Stimulated activated CD4-positive, alpha-beta T cell treated with anti-CD3 and anti-CD28 coated beads, Interleukin-12 subunit alpha, Interleukin-12 subunit beta, amount 100 ng/mL, for 24 hours (primary cell): ENCODE results near the gene CLIP2.
"Not testable (repeated sequence)": the region's sequence is repeated elsewhere in the genome, so short reads cannot be mapped to it uniquely, and the experiment has no call there.

Source experiments
- DNase-seq, 2 experiments: peaks; one replicate each; pipeline ENCODE4 v3.0.0-alpha.2; 2020; ENCODE audit warnings: low read depth in 2 of 2

The CLIP2 gene

GRCh38 chr7:74289018-74289658, at the start of gene CLIP2:
Gene CLIP2 (plus strand): TSS chr7:74289407. CDS start chr7:74317547, 28,140 bp downstream.
- peak; percentile 61 to 69 for DNase-seq

DNA sequence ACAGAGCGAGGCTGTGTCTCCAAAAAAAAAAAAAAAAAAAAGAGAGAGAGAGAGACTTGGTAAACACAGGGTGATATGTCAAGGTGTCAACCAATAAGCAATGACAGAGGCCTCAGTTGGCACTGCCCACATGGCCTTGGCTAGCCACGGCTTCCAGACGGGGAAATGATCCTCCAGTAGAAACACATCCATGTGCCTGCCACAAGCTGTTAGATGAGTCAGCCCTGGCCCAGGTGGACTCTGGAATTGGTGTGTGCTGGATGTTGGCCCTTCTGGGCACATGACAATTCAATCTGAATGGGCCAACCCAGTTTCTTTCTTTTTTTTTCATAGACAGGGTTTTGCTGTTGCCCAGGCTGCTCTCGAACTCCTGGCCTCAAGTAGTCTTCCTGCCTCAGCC, 48.7 kb upstream of the CLIP2 start:
- DNase-seq, result no peak

GRCh38 chr7:74242122-74242443, 47.1 kb upstream of the CLIP2 start:
- DNase-seq, result no peak

GRCh38 chr7:74246497-74246896, 42.7 kb upstream of the CLIP2 start:
- no peak for DNase-seq

GRCh38 chr7:74248156-74248555, 41.1 kb upstream of the CLIP2 start:
- DNase-seq, result no peak

DNA sequence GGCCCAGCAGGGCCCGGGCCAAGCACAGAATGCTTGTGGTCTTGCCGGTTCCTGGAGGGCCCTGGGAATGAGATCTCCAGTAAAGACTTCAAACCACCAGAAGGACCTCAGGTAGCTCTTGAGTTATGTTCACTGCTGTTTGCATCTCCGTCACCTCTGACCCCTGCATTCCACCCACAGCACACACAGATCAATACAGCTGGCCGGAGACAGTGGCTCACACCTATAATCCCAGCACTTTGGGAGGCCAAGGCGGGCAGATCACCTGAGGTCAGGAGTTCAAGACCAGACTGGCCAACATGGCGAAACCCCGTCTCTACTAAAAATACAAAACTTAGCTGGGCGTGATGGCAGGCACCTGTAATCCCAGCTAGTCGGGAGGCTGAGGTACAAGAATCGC, 40.1 kb upstream of the CLIP2 start:
- not testable (repeated sequence) for DNase-seq

GRCh38 chr7:74252893-74253292, 36.3 kb upstream of the CLIP2 start:
- DNase-seq, result no peak

DNA sequence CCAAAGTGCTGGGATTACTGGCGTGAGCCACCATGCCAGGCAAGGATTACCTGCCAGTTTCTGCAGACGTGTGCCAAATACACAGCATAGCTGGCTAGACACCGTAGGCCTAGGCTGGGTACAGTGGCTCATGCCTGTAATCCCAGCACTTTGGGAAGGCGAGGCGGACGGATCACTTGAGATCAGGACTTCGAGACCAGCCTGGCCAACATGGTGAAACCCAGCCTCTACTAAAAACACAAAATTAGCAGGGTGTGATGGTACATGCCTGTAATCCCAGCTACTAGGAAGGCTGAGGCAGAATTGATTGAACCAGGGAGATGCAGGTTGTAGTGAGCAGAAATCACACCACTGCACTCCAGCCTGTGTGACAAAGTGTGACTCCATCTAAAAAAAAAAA, 35.9 kb upstream of the CLIP2 start:
- DNase-seq, result no peak

- DNase-seq, result no peak
These were observed 35.4 kb upstream of the CLIP2 start for GRCh38 chr7:74253835-74254128.

DNA sequence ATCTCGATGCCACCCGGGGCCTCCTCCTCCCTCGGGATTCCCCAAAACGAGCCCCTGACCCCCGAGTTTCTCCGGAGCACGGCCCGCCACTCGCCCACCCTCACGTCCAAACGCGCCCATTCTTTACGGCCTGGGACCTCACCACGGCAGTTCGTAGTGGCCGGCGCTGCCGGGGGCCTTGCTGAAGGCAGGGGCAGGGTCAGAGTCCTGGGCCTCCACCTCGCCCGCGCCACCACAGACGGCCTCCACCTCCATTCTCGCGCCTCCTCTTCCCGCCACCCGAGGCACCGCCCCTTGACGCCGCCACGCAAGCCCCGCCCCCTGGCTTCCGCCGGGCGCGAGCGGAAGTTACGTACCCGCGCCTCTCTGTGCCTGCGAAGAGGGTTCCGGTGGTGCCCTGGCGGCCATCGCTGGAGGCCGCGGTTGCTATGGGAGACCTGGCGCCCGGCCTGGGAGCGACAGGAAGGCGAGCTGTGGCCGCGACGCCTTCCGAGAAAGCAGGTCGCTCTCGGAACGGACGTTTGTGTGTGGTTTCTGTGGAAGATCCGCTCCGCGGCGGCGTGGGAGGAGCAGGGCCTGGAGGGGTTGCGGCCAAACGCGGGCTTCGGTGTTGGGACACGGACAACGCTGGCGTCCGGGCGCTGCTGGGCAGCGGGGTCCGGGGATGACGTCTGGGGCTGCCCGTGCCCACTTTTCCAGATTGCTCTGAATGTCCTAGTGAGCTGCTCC, 34.9 kb upstream of the CLIP2 start, which contains the start of gene RFC2:
Gene RFC2 (minus strand): TSS at position 271 of the 729 bp plus-strand sequence. CDS start 16 bp downstream, at position 255.
- DNase-seq, result peak; percentile 95

- no peak for DNase-seq
These were observed 34.3 kb upstream of the CLIP2 start for GRCh38 chr7:74254858-74255379.

- DNase-seq, result not testable (repeated sequence)
These were observed 33.7 kb upstream of the CLIP2 start for GRCh38 chr7:74255461-74255860.

DNA sequence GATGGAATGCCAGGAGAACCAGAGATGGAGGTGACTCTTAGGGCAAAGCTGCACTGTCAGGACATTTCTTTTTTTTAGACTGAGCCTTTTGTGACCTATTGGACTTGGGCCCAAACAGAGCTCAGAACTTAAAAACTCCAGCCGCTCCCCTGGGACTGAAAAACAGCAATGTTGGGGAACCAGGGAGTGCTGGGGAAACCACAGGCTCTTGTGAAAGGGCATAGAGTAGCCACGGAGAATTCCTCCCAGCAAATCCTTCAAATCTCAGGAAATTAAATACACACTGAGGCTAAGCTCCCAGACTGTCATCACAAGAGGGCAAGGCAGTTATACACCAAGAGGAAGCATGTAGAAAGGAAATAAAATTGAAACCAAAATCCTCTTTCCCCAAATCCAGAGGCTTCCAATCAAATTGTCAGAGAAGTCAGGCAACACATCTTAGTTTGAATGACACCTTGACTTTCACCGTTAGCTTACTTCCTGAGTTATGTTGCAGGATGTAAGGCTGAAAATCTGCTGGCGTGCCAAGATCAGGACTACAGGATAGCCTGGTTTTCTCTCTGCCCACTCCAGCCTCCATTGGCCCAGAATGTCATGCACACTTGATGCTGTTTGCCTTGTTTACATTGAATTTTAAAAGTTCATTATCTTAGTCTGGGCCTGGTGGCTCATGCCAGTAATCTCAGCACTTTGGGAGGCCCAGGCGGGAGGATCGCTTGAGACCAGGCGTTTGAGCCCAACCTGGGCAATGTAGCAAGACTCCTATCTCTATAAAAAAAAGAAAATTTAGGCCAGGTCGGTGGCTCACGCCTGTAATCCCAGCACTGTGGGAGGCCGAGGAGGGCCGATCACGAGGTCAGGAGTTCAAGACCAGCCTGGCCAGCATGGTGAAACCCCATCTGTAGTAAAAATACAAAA, 32.5 kb upstream of the CLIP2 start:
- DNase-seq, result no peak

- DNase-seq, result no peak
These were observed 30.6 kb upstream of the CLIP2 start for GRCh38 chr7:74258639-74259038.

- DNase-seq, result no peak
These were observed 26.4 kb upstream of the CLIP2 start for GRCh38 chr7:74262639-74263398.

- DNase-seq, result no peak
These were observed 25.6 kb upstream of the CLIP2 start for GRCh38 chr7:74263399-74264120.

DNA sequence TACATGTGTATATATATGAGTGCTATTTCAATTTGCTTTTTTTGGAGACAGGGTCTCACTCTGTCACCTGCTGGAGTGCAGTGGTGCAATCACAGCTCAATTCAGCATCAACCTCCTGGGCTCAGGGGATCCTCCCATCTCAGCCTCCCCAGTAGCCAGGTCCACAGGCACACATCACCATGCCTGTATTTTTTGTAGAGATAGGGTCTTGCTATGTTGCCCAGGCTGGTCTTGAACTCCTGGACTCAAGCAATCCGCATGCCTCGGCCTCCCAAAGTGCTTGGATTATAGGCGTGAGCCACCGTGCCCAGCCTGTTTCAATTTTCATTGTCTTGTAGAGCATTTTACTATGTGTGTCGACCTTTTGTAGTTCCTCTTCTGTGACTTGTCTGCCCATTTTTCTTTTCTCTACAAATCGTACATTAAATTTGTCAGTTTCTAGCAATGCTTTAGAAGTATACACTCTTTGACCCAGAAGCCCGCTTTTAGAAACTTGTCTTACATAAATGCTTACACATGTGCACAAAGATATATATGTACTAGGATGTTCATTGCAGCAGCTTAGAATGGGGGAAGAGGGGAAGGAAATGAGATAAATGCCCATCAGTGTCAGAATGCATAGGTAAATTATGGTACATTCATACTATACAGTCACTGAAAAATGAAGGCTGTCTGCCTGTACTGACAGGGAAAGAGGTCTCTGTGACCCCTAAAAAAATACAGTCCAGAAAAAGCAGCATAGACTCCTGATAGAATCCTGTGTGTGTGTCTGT, 22.8 kb upstream of the CLIP2 start:
- DNase-seq, result no peak

DNA sequence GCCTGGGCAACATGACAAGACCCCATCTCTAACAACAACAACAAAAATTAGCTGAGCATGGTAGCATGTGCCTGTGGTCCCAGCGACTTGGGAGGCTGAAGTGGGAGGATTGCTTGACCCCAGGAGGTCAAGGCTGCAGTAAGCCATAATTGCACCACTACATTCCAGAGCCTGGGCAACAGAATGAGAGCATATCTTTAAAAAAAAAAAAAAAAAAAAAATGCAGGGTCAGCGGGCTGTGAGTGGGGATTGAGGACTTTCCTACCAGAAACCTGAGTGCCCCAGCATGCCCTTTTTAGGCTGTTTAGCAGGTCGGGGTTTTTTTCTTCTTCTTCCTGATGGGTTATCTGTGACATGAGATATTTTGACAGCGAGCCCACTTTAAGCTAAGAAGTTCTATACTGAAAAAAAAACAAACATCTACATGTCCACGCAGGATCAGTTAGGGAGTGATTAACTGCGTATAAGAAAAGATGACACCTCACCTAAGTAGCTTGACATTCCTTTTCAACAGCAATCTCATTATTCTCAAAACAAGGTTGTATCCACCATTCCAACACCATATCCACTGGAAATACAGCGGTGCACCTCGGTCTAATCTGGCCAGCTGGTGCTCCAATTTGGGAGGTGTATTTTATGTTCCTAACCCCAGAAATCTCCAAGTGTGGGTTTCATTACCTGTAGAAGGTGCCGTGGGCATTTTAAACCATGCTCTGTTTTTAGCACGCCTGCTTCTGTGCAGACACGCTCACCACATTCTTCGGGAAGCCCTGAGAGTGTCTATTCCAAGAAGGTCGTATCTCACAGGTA, 21.2 kb upstream of the CLIP2 start:
- DNase-seq, result no peak

GRCh38 chr7:74269757-74270277, 19.4 kb upstream of the CLIP2 start:
- DNase-seq, result peak; percentile 19 to 40
